Vagina (tissue), 2 donors: ENCODE measurements around the gene MYLK.

Experiments
- CTCF ChIP-seq, 3 experiments: fragments of 450-650 bp in 2 of 3; fragments of 200-600 bp in 1 of 3; sonication (generic) in 1 of 3; IDR thresholded peaks; one replicate each; pipeline ENCODE4 v1.5.1; 2017 to 2019; ENCODE audit warnings: antibody characterized with exemption in 3 of 3, mild to moderate bottlenecking in 2 of 3, moderate library complexity in 2 of 3
- POLR2A ChIP-seq, 2 donors: fragments of 450-650 bp; IDR thresholded peaks; one replicate each; pipeline ENCODE4 v1.6.1; 2017; ENCODE audit warnings: antibody characterized with exemption in 2 of 2, mild to moderate bottlenecking in 2 of 2, moderate library complexity in 2 of 2
- POLR2AphosphoS5 ChIP-seq, 2 donors: sonication (generic); formaldehyde crosslinking; IDR thresholded peaks; one replicate each; pipeline ENCODE4 v1.9.0; 2017; ENCODE audit warnings: antibody characterized with exemption in 2 of 2, mild to moderate bottlenecking in 2 of 2, low read depth in 1 of 2; ENCODE audit not compliant: insufficient read depth in 1 of 2

- TF ChIP-seq CTCF (IDR thresholded peaks at IDR 0.05) (no peak), POLR2A (IDR thresholded peaks at IDR 0.05) (no peak), POLR2AphosphoS5 (IDR thresholded peaks at IDR 0.05; ENCODE audit: insufficient read depth in 1 of 2, low read depth in 1 of 2) (no peak)
Measured at GRCh38 chr3:123872621-123873020, 11.5 kb downstream of the MYLK start.
